Measurements from ENCODE around the gene MRPL43. TPM values are rescaled to one million over a fixed set of nuclear protein-coding genes. Genes with fewer than 3 reads are reported as not detected.

The MRPL43 gene
- total and polyA plus RNA-seq, 2 donors (not counting 3 experiments of a cell fraction or from before 2014, with no cell fraction given) = 75.0 to 144 TPM

DNA sequence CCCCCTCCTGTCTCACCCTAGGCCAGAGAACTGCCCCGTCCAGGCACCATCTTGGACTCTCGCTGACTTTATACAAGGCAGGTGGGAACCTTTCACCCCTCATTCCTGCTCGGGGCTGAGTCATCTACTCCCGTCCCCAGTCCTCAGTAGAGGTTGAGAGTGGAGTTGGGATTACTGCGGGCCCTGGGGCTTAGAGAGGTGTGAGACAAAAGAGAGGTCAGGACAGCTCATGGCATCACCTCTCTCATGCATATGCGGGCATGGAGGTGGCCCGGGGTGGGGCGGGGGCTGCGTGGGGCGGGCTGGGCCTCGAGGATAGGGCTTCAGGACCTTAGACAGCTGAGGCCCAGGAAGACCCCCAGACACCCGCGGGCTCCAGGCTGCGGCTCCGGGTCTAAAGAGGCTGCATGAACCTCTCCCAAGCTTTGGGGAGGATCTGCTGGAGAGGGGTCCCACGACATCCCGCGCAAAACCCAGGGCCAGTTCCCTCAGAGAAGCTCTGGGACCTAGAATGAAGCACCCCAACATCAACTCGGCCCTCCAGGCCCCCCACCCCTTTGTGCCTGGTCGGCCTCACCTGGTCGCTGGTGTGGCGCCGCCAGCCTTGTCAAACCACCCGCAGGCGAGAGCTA, 43.3 kb upstream of the MRPL43 start:
- H3K27ac ChIP-seq (ENCODE audit: insufficient read depth, low read depth, low read length) = no peak overlapping the region
- POLR2A ChIA-PET = interaction anchor here (1.2 kb wide), 1 partner anchor 12 kb away, joined by 3 read pairs; no protein-coding TSS in a partner anchor
- peaks cover 11% of the 10 kb centered on the region for H3K79me2 ChIP-seq (ENCODE audit: control insufficient read depth, insufficient read depth, low read length)
- H3K4me3 ChIP-seq (replicated peaks in 1 of 3; ENCODE audit: insufficient read depth in 1 of 3, low read depth in 1 of 3, low read length in 3 of 3) = peak overlapping the region in 2 of 3 experiments; percentile 71 to 77
- H3K9ac ChIP-seq (replicated peaks; ENCODE audit: extremely low read depth, insufficient read depth, low read length) = no peak overlapping the region
- H3K9me3 ChIP-seq (replicated peaks; ENCODE audit: control insufficient read depth, insufficient read depth, low read length) = no peaks in the 10 kb centered on the region
- H3K36me3 ChIP-seq (ENCODE audit: control insufficient read depth in 2 of 2, extremely low read depth in 1 of 2, insufficient read depth in 2 of 2, low read length in 2 of 2) = peaks cover 6 to 7% of the 10 kb centered on the region in 2 experiments
- peak overlapping the region; percentile 66 for H3K4me2 ChIP-seq (ENCODE audit: insufficient read depth, low read length)
- no peaks in the 10 kb centered on the region for H3K9me1 ChIP-seq (replicated peaks; ENCODE audit: control insufficient read depth, extremely low read depth, insufficient read depth, low read length)
- no peak for FAIRE-seq
- CTCF ChIA-PET = interaction anchor here (1.0 to 6.3 kb wide), 9 partner anchors 10 to 142 kb away, joined by 3 to 74 read pairs (median 13); no protein-coding TSS in a partner anchor
- peaks cover 16% of the 10 kb centered on the region for H3K4me1 ChIP-seq (ENCODE audit: control insufficient read depth, extremely low read depth, insufficient read depth, low read length)
- dilution Hi-C loops (cut with MboI; ENCODE audit: extremely low pct_ligation_motif_present, low sequenced_read_pairs) = no loop called here
- no peak for DNase-seq (ENCODE audit: low read depth, low spot score)
- BruUV-seq (replicated peaks) = no TSS peak
- intact Hi-C loops (cut with micrococcal nuclease) = loop anchor here (5.0 kb wide), 1 partner anchor 37 kb away; no protein-coding TSS in a partner anchor
- no peaks in the 10 kb centered on the region for H4K20me1 ChIP-seq (replicated peaks; ENCODE audit: control insufficient read depth, extremely low read depth, insufficient read depth, low read length)
- peak overlapping the region; percentile 80 for H2AFZ ChIP-seq (ENCODE audit: low read depth, low read length)
- TF ChIP-seq, protein P1, sequence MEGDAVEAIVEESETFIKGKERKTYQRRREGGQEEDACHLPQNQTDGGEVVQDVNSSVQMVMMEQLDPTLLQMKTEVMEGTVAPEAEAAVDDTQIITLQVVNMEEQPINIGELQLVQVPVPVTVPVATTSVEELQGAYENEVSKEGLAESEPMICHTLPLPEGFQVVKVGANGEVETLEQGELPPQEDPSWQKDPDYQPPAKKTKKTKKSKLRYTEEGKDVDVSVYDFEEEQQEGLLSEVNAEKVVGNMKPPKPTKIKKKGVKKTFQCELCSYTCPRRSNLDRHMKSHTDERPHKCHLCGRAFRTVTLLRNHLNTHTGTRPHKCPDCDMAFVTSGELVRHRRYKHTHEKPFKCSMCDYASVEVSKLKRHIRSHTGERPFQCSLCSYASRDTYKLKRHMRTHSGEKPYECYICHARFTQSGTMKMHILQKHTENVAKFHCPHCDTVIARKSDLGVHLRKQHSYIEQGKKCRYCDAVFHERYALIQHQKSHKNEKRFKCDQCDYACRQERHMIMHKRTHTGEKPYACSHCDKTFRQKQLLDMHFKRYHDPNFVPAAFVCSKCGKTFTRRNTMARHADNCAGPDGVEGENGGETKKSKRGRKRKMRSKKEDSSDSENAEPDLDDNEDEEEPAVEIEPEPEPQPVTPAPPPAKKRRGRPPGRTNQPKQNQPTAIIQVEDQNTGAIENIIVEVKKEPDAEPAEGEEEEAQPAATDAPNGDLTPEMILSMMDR (IDR thresholded peaks at IDR 0.05; ENCODE audit: extremely low read depth in 1 of 2, insufficient read depth in 1 of 2, low read depth in 1 of 2, low read length in 2 of 2) = no peak
- TF ChIP-seq POLR2A (IDR thresholded peaks at IDR 0.05; ENCODE audit: low read depth, low read length) (no peak), POLR2AphosphoS5 (IDR thresholded peaks at IDR 0.05; ENCODE audit: insufficient read depth, low read depth, low read length) (no peak), FOS (IDR thresholded peaks at IDR 0.05; ENCODE audit: borderline replicate concordance, insufficient read depth, low read length) (no peak), MYC (IDR thresholded peaks at IDR 0.05; ENCODE audit: low read depth, low read length) (no peak), JUN (IDR thresholded peaks at IDR 0.05; ENCODE audit: borderline replicate concordance, insufficient read depth, insufficient read length, low read depth) (no peak), EZH2 (IDR thresholded peaks at IDR 0.05; ENCODE audit: borderline replicate concordance, low read depth, low read length, severe bottlenecking) (no peak), GATA2 (IDR thresholded peaks at IDR 0.05; ENCODE audit: insufficient read depth, insufficient read length, low read depth, low read length) (no peak)
- TF ChIP-seq, protein P2, sequence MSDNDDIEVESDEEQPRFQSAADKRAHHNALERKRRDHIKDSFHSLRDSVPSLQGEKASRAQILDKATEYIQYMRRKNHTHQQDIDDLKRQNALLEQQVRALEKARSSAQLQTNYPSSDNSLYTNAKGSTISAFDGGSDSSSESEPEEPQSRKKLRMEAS (IDR thresholded peaks at IDR 0.05; ENCODE audit: insufficient read depth, insufficient read length) = no peak
- peaks cover 0 to 9% of the 10 kb centered on the region in 2 experiments for H3K27me3 ChIP-seq (ENCODE audit: control insufficient read depth in 2 of 2, insufficient read depth in 2 of 2, low read length in 2 of 2)
